GM18526 (cell line): ENCODE measurements around the gene CCR3.

ENCODE experiments used
- POLR2A ChIP-seq: IDR thresholded peaks from 3 replicates; pipeline ENCODE4 v1.6.1; 2011; ENCODE audit not compliant: insufficient read length; ENCODE audit errors: extremely low read depth

CCR3 gene

GRCh38 chr3:46278816-46279672, 36.8 kb downstream of the CCR3 start:
- TF ChIP-seq POLR2A = no peak

- no peak for TF ChIP-seq POLR2A
These were observed 38.0 kb downstream of the CCR3 start for GRCh38 chr3:46280105-46280797.

GRCh38 chr3:46281551-46281950, 39.3 kb downstream of the CCR3 start:
- no peak for TF ChIP-seq POLR2A

- TF ChIP-seq POLR2A = no peak
These were observed 39.8 kb downstream of the CCR3 start for GRCh38 chr3:46282041-46282440.

- no peak for TF ChIP-seq POLR2A
These were observed 40.4 kb downstream of the CCR3 start for GRCh38 chr3:46282696-46283095.

GRCh38 chr3:46283881-46284450, 41.7 kb downstream of the CCR3 start:
- no peak for TF ChIP-seq POLR2A

GRCh38 chr3:46284981-46285683, 42.9 kb downstream of the CCR3 start:
- no peak for TF ChIP-seq POLR2A

- no peak for TF ChIP-seq POLR2A
These were observed 43.8 kb downstream of the CCR3 start for GRCh38 chr3:46285931-46286619.

GRCh38 chr3:46286947-46287565, 44.8 kb downstream of the CCR3 start:
- TF ChIP-seq POLR2A = no peak

GRCh38 chr3:46289551-46289950, 47.3 kb downstream of the CCR3 start:
- TF ChIP-seq POLR2A = no peak

- no peak for TF ChIP-seq POLR2A
These were observed 47.7 kb downstream of the CCR3 start for GRCh38 chr3:46289966-46290365.

- TF ChIP-seq POLR2A = no peak
These were observed 48.8 kb downstream of the CCR3 start for GRCh38 chr3:46291046-46291445.

GRCh38 chr3:46293035-46293724, 50.9 kb downstream of the CCR3 start:
- no peak for TF ChIP-seq POLR2A
